Ovary (tissue), 3 donors: ENCODE data around the gene PDCD4.

Experiments used
- CTCF ChIP-seq, 3 donors: fragments of 450-650 bp in 2 of 3; fragments of 200-600 bp in 1 of 3; IDR thresholded peaks; one replicate each; pipeline versions ENCODE4 v1.5.1 to v1.8.0; 2016 to 2022; ENCODE audit warnings: antibody characterized with exemption in 3 of 3, mild to moderate bottlenecking in 1 of 3
- POLR2A ChIP-seq: fragments of 450-650 bp; IDR thresholded peaks from one replicate; pipeline ENCODE4 v1.6.1; 2017; ENCODE audit warnings: antibody characterized with exemption, mild to moderate bottlenecking, moderate library complexity
- donor health status: DM: no; HTN: no; CAD: no.

- TF ChIP-seq CTCF (IDR thresholded peaks at IDR 0.05), result no peak
- no peak for TF ChIP-seq POLR2A
These were observed 10.2 kb downstream of the PDCD4 start for GRCh38 chr10:110881905-110882304.
